Measurements from ENCODE around the gene HOXA9.

HOXA9 gene

GRCh38 chr7:27124902-27125689 lies 40.2 kb downstream of the HOXA9 start:
- DNase-seq, result no peak

GRCh38 chr7:27124096-27124901 lies 41.0 kb downstream of the HOXA9 start:
- no peak for DNase-seq

- no peak for DNase-seq
These were observed 41.8 kb downstream of the HOXA9 start for GRCh38 chr7:27123477-27124053.

GRCh38 chr7:27123007-27123476 lies 42.3 kb downstream of the HOXA9 start:
- DNase-seq, result no peak

GRCh38 chr7:27122077-27122910 lies 43.0 kb downstream of the HOXA9 start:
- no peak for DNase-seq

GRCh38 chr7:27121684-27122076 lies 43.7 kb downstream of the HOXA9 start:
- no peak for DNase-seq

GRCh38 chr7:27119412-27119911 lies 45.9 kb downstream of the HOXA9 start:
- no peak for DNase-seq

- DNase-seq, result no peak
These were observed 46.8 kb downstream of the HOXA9 start for GRCh38 chr7:27118580-27118979.

- DNase-seq, result no peak
These were observed 47.3 kb downstream of the HOXA9 start for GRCh38 chr7:27117887-27118491.

GRCh38 chr7:27116962-27117886 lies 48.1 kb downstream of the HOXA9 start:
- no peak for DNase-seq

- DNase-seq, result no peak
These were observed 49.0 kb downstream of the HOXA9 start for GRCh38 chr7:27116031-27116961.

- DNase-seq, result no peak
These were observed 49.9 kb downstream of the HOXA9 start for GRCh38 chr7:27115221-27116026.

- DNase-seq, result no peak
These were observed 50.5 kb downstream of the HOXA9 start for GRCh38 chr7:27114881-27115220.

- no peak for DNase-seq
These were observed 51.2 kb downstream of the HOXA9 start for GRCh38 chr7:27113991-27114769.

GRCh38 chr7:27112955-27113949 lies 52.1 kb downstream of the HOXA9 start:
- no peak for DNase-seq

Data from NCI-H345 (cell line).